Keratinocyte (primary cell): ENCODE measurements around the gene NR3C2.

Source experiments
- EZH2 ChIP-seq: IDR thresholded peaks from one replicate; pipeline ENCODE4 v1.6.1; 2012; ENCODE audit warnings: inconsistent platforms, mild to moderate bottlenecking, low read length, moderate library complexity
- TF ChIP-seq, protein P1 (sequence below), 3 experiments: IDR thresholded peaks in 1 of 3; conservative IDR thresholded peaks in 1 of 3; optimal IDR thresholded peaks in 1 of 3; 2 replicates in 2 of 3; 3 replicates in 1 of 3; pipeline versions ENCODE3 to v1.5.1; 2011; ENCODE audit warnings: low read length in 3 of 3, mild to moderate bottlenecking in 3 of 3, moderate library complexity in 2 of 3, control low read depth in 1 of 3, inconsistent platforms in 1 of 3; ENCODE audit not compliant: insufficient read depth in 2 of 3; ENCODE audit errors: extremely low read depth in 1 of 3

DNA sequence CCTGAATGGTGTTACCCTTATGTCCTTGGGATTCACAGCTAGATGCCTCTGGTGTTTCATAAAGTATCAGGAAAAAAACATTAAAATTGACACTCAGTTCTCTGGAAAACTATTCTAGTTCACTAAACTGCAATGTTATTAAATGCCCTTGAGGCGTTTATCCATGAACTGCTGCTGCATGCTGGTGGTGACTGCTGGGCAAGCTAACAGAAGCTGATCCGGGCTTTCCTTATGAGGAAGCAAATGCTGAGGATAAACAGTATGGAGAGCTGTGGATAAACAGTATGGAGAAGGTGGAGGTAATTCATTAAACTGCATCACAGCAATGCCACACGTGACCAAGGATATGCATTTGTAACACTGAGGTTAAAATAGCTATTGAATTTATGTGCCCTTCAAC lies 227.0 kb downstream of the NR3C2 start:
- TF ChIP-seq, protein P1, sequence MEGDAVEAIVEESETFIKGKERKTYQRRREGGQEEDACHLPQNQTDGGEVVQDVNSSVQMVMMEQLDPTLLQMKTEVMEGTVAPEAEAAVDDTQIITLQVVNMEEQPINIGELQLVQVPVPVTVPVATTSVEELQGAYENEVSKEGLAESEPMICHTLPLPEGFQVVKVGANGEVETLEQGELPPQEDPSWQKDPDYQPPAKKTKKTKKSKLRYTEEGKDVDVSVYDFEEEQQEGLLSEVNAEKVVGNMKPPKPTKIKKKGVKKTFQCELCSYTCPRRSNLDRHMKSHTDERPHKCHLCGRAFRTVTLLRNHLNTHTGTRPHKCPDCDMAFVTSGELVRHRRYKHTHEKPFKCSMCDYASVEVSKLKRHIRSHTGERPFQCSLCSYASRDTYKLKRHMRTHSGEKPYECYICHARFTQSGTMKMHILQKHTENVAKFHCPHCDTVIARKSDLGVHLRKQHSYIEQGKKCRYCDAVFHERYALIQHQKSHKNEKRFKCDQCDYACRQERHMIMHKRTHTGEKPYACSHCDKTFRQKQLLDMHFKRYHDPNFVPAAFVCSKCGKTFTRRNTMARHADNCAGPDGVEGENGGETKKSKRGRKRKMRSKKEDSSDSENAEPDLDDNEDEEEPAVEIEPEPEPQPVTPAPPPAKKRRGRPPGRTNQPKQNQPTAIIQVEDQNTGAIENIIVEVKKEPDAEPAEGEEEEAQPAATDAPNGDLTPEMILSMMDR (optimal IDR thresholded peaks at IDR 0.05 in 1 of 3, IDR thresholded peaks at IDR 0.05 in 1 of 3, conservative IDR thresholded peaks at IDR 0.05 in 1 of 3; ENCODE audit: extremely low read depth in 1 of 3, insufficient read depth in 2 of 3, low read length in 3 of 3): no peak
- TF ChIP-seq EZH2: no peak
